Activated naive CD4-positive, alpha-beta T cell treated with anti-CD3 and anti-CD28 coated beads, Interleukin-2, amount 50 U/mL, for 72 hours (primary cell): ENCODE measurements around the gene YWHAQ. TPM values are rescaled to one million over a fixed set of nuclear protein-coding genes. Genes with fewer than 3 reads are reported as not detected.

Experiments used
- ATAC-seq, 2 donors: fragments of 150-1000 bp; cut with Tn5 transposase; 2 replicates each; pipeline ENCODE4 v1.10.0; 2021; ENCODE audit warnings: mild to moderate bottlenecking in 2 of 2, moderate library complexity in 2 of 2
- DNase-seq, 2 donors: peaks; one replicate each; pipeline ENCODE4 v3.0.0; 2021 to 2022; ENCODE audit warnings: low spot score in 2 of 2
- H3K27ac Mint-ChIP-seq, 2 donors: one replicate each; pipeline ENCODE4 v1.8.0; 2022; ENCODE audit warnings: mild to moderate bottlenecking in 2 of 2, mixed read lengths in 2 of 2
- H3K36me3 Mint-ChIP-seq, 2 donors: one replicate each; pipeline ENCODE4 v1.8.0; 2022; ENCODE audit warnings: mixed read lengths in 2 of 2
- H3K9me3 Mint-ChIP-seq, 2 donors: one replicate each; pipeline ENCODE4 v1.8.0; 2022; ENCODE audit warnings: mixed read lengths in 2 of 2
- total RNA-seq, 2 donors: library from RNA; stranded (reverse); gene quantifications; one replicate each; pipeline ENCODE4 v1.2.3, GENCODE V29; 2022

The YWHAQ gene
- total RNA-seq = 100 to 1,000 TPM; 225 to 256 TPM

DNA sequence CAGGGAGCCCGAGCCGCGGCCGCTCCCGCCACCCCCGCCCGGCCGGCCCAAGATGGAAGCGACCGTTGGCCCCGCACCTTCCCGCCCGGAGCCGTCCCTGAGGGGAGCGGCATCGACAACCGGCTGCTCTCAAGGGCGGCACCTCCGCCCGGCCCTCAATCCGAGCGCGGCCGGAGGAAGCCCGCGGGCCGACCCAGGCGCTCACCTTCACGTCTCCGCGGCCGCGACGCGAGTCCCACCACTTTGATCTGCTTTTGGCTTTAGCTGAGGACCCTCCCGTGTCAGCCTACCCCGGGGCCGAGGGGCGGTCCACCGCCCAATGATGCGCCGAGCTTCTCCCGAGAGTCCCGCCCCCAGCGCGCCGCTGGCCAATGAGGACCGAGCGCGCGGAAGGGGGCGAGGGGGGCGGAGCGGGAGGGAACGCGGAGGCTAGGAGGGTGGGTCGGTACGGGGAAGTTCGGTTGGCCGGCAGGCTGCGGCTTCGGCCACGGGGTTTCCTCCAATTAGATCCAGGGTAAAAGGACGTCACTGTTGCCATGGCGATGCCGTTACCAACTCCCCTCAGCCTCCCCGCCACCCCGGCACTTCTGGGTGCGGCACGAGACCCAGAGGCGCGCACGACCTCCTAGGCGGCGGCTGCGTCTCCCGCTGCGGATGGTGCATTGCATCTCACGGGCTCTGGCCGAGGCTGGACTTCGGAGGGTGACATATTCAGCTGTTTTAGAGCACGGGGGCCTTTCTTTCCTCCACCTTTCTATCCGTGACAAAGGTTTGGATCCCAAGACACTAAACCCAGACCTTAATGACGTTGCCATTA, at the start of gene YWHAQ:
Gene YWHAQ (minus strand): TSS at position 262 of the 817 bp plus-strand sequence. CDS start 545 bp downstream, outside the sequence.
- Mint-ChIP-seq H3K36me3 (peaks cover 35 to 53% of the 10 kb centered on the region in 2 donors), H3K27ac (peak within 1 kb of the TSS; percentile 87 to 97), H3K9me3 (no peaks in the 10 kb centered on the region)
- ATAC-seq = peak; percentile 90 to 93
- DNase-seq = peak; percentile 97 to 98

- no peak for ATAC-seq
- Mint-ChIP-seq H3K27ac (no peak overlapping the region), H3K36me3 (no peaks in the 10 kb centered on the region), H3K9me3 (peaks cover 0 to 10% of the 10 kb centered on the region in 2 donors)
- DNase-seq = no peak
Measured at GRCh38 chr2:9680082-9680481, 49.3 kb upstream of the YWHAQ start.

- H3K36me3 Mint-ChIP-seq = no peaks in the 10 kb centered on the region
- peaks cover 0 to 10% of the 10 kb centered on the region in 2 donors for H3K9me3 Mint-ChIP-seq
- ATAC-seq (no peak), DNase-seq (no peak)
- H3K27ac Mint-ChIP-seq = no peak overlapping the region
Measured at GRCh38 chr2:9679218-9679617, 48.4 kb upstream of the YWHAQ start.

- H3K27ac Mint-ChIP-seq = no peak overlapping the region
- ATAC-seq (no peak), DNase-seq (no peak)
- H3K9me3 Mint-ChIP-seq = peaks cover 0 to 10% of the 10 kb centered on the region in 2 donors
- H3K36me3 Mint-ChIP-seq = no peaks in the 10 kb centered on the region
Measured at GRCh38 chr2:9678544-9678943, 47.7 kb upstream of the YWHAQ start.

DNA sequence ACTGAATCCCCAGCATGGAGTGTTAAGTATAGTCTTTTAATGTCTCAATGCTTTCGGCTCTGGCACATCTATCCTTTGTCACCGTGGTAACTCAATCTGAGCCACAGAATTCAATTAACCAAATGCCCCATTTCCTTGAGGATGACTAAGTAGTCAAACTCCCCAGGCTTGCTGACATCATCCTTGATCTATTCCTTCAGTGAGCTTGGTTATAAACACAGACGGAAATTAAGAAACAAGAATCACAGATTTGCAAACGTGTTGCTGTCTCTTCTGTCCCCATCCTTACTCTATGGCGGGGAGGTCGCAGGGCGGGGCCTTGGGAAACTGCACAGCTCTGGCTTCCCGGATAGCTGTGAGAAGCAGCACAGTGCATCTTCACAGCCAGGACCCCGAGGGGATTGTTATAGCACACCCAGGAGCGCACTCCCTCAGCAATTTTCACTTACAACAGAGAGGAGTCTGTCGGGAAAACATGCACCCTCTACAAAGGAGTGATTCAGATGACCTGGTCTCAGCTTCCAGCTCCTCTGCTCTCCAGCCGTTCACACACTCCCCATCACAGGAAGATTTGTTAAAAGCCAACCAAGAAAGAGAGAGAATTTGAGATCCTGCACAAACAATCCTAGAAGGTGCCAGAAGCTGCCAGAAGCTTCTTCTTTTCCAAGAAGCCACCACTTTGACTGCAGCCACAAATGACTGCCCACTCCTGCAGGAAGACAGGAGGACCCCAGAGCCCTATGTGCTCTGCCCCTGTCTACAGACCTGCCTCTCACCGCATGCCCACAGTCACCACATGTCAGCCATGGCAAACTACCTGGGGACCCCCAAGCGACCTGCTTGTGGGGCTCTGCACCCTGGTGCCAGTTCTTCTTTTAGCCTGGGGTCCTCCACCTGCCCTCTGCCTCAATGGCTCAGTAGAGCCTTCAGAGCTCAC, 44.9 kb upstream of the YWHAQ start:
- DNase-seq = no peak
- H3K27ac Mint-ChIP-seq = no peak overlapping the region
- no peak for ATAC-seq
- peaks cover 0 to 7% of the 10 kb centered on the region in 2 donors for H3K9me3 Mint-ChIP-seq
- H3K36me3 Mint-ChIP-seq = no peaks in the 10 kb centered on the region

GRCh38 chr2:9674891-9675414, 44.2 kb upstream of the YWHAQ start:
- Mint-ChIP-seq H3K36me3 (no peaks in the 10 kb centered on the region), H3K27ac (no peak overlapping the region), H3K9me3 (no peaks in the 10 kb centered on the region)
- DNase-seq (no peak), ATAC-seq (no peak)

- no peaks in the 10 kb centered on the region for H3K36me3 Mint-ChIP-seq
Measured at GRCh38 chr2:9673914-9674481, 43.2 kb upstream of the YWHAQ start.

DNA sequence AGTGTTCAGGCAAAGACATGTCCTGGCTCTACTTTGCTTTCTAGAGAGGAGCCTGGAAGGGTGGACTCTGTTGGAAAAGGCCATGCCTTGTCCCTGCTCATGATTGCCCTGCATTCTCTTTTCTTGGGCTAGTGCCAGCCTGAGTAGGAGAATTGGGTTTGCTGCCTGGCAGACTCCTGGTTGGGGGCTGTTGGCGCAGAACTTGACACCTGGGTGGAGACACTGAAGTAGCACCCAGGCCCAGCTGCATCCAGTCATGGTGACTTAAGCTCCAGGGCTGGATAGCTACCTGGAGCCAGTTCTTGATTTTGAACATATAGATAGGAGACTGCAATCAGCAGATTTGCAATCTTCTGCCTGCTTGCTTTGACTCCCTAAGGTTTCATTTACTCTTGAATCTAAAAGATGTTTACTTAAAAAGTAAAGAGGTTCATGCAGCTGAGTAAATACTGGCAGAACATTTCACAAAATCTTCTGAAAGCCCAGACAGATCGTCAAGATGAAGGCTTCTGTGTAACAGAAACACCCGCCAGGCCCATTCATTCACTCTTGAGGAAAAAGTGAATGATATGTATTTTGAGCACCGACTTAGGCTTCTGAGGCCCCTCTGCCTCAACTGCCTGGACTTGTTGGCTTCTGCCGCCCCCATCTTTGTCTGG, 38.0 kb upstream of the YWHAQ start:
- no peaks in the 10 kb centered on the region for H3K36me3 Mint-ChIP-seq
- H3K27ac Mint-ChIP-seq = no peak overlapping the region
- peaks cover 0 to 4% of the 10 kb centered on the region in 2 donors for H3K9me3 Mint-ChIP-seq
- ATAC-seq (no peak), DNase-seq (no peak)

More at GRCh38 chr2:9673914-9674481, 43.2 kb upstream of the YWHAQ start:
- H3K9me3 Mint-ChIP-seq = no peaks in the 10 kb centered on the region
- H3K27ac Mint-ChIP-seq = no peak overlapping the region
- no peak for ATAC-seq
- no peak for DNase-seq

GRCh38 chr2:9667826-9668225, 37.0 kb upstream of the YWHAQ start:
- Mint-ChIP-seq H3K36me3 (no peaks in the 10 kb centered on the region), H3K9me3 (peaks cover 0 to 4% of the 10 kb centered on the region in 2 donors), H3K27ac (no peak overlapping the region)
- ATAC-seq (no peak), DNase-seq (no peak)

DNA sequence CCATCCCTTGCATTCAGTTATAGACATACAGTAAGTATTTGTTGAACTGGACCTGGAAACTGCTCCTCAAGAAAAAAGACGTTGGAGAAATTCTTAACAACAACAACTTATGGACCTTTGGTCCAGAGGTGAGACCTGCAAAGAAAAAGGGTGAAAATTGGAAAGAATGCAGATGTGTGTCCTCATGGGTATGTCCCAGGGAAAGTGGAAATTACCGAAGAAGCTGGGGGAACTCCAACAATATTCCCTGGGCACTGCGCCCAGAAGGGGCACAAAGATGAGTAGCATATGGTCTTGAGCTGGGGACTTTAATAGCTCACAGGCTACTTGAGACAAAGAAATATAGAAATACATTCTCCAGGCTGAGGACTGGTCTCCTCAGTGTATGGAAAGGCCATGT, 35.5 kb upstream of the YWHAQ start:
- no peak for ATAC-seq
- peaks cover 0 to 4% of the 10 kb centered on the region in 2 donors for H3K9me3 Mint-ChIP-seq
- no peaks in the 10 kb centered on the region for H3K36me3 Mint-ChIP-seq
- no peak for DNase-seq
- no peak overlapping the region for H3K27ac Mint-ChIP-seq

- ATAC-seq (no peak), DNase-seq (no peak)
- Mint-ChIP-seq H3K36me3 (no peaks in the 10 kb centered on the region), H3K9me3 (peaks cover 0 to 4% of the 10 kb centered on the region in 2 donors), H3K27ac (no peak overlapping the region)
Measured at GRCh38 chr2:9665898-9666297, 35.1 kb upstream of the YWHAQ start.

GRCh38 chr2:9664365-9664764, 33.6 kb upstream of the YWHAQ start:
- no peak overlapping the region for H3K27ac Mint-ChIP-seq
- ATAC-seq = no peak
- peaks cover 0 to 4% of the 10 kb centered on the region in 2 donors for H3K9me3 Mint-ChIP-seq
- no peaks in the 10 kb centered on the region for H3K36me3 Mint-ChIP-seq
- no peak for DNase-seq

DNA sequence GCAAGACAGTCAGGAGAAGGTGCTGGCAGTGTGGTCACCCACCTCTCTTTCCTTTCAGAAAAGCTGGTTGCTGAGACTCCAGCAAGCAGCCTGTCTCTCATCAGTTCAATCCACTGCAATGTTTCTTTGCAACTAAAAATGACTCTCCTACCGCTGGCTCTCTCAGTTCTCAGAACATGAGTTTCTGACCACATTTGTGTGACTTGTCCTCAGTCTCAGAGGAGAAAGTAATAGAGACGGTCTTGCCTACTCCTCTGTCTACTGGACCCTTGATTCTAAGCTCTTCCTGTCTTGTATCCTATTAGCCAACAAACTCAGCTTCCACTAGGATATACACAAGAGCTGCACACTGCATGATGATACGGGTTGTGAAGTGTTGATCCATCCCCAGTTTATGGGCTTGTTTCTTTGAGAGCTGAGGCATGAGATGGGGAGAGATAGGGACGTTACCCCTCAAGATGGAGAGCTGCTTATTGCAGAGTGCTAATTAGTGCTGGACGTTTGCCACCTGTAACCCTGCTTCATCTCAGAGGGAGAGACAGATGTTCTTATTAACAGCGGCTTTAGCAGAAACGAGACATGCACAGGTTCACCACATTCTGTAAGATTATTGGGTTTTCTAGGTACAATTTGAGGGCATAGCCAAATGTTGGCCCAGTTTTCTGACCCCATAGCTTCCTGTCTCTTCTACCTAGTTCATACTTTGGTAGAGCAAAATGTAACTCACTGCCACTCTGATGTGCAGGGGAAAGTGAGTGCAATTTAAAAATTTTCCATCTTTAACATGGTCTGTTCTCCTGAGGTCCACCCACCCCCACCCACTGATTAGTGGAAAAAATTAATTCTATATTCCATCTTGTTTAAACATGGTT, 32.4 kb upstream of the YWHAQ start:
- DNase-seq = no peak
- peak in 1 of 2 donors; percentile 33 for ATAC-seq
- no peak overlapping the region for H3K27ac Mint-ChIP-seq

GRCh38 chr2:9661261-9661660, 30.5 kb upstream of the YWHAQ start:
- Mint-ChIP-seq H3K27ac (no peak overlapping the region), H3K36me3 (no peaks in the 10 kb centered on the region), H3K9me3 (peaks cover 0 to 4% of the 10 kb centered on the region in 2 donors)
- no peak for ATAC-seq
- no peak for DNase-seq

More for the DNA sequence above, 32.4 kb upstream of the YWHAQ start:
- no peaks in the 10 kb centered on the region for H3K36me3 Mint-ChIP-seq
- peaks cover 0 to 4% of the 10 kb centered on the region in 2 donors for H3K9me3 Mint-ChIP-seq

DNA sequence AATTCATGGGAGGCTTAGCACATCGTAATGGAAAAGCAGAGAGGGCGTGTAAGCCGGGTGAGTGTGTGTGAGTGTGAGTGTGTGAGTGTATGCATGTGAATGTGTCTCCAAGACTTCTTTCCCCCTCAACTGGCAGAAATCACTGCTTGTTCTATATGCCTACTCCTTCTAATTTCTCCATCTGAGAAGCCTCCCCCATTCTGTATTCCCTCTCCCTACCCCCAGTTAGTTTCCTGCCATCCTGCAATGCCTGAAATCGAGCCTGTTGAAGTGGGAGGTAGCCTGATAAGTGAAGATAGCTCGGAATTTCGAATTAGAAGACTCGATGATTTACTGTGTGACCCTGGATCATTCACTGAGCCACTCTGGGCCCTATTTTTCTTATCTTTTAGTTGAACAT, 30.0 kb upstream of the YWHAQ start:
- ATAC-seq (no peak), DNase-seq (no peak)
- Mint-ChIP-seq H3K27ac (no peak overlapping the region), H3K9me3 (peaks cover 0 to 4% of the 10 kb centered on the region in 2 donors), H3K36me3 (no peaks in the 10 kb centered on the region)
